Stimulated activated CD8-positive, alpha-beta memory T cell treated with anti-CD3 and anti-CD28 coated beads, Interleukin-12 subunit alpha, Interleukin-12 subunit beta, amount 100 ng/mL, for 4 hours (primary cell): ENCODE results near the gene CUL1.
"Not testable (repeated sequence)": the region's sequence is repeated elsewhere in the genome, so short reads cannot be mapped to it uniquely, and the experiment has no call there.

Source experiments
- DNase-seq: peaks from one replicate; pipeline ENCODE4 v3.0.0-alpha.2; 2020; ENCODE audit warnings: low read depth

The CUL1 gene

GRCh38 chr7:148697256-148698006 lies 1.3 kb upstream of the CUL1 start:
- peak; percentile 12 for DNase-seq

- DNase-seq = no peak
These were observed 701 bp upstream of the CUL1 start for GRCh38 chr7:148698007-148698396.

- peak; percentile 31 for DNase-seq
These were observed 500 bp downstream of the CUL1 start for GRCh38 chr7:148699024-148699781.

- DNase-seq = no peak
These were observed 1.3 kb downstream of the CUL1 start for GRCh38 chr7:148699782-148700629.

- DNase-seq = no peak
These were observed 2.0 kb downstream of the CUL1 start for GRCh38 chr7:148700661-148701064.

- DNase-seq = no peak
These were observed 2.7 kb downstream of the CUL1 start for GRCh38 chr7:148701414-148701813.

GRCh38 chr7:148702876-148703670 lies 4.4 kb downstream of the CUL1 start:
- no peak for DNase-seq

GRCh38 chr7:148703671-148703962 lies 4.9 kb downstream of the CUL1 start:
- not testable (repeated sequence) for DNase-seq

- DNase-seq = no peak
These were observed 5.5 kb downstream of the CUL1 start for GRCh38 chr7:148704189-148704588.

- DNase-seq = no peak
These were observed 6.3 kb downstream of the CUL1 start for GRCh38 chr7:148704970-148705369.

- DNase-seq = no peak
These were observed 7.7 kb downstream of the CUL1 start for GRCh38 chr7:148706368-148706767.

GRCh38 chr7:148708026-148708885 lies 9.6 kb downstream of the CUL1 start:
- DNase-seq = no peak

- no peak for DNase-seq
These were observed 10.3 kb downstream of the CUL1 start for GRCh38 chr7:148709014-148709413.

GRCh38 chr7:148710426-148710825 lies 11.7 kb downstream of the CUL1 start:
- DNase-seq = not testable (repeated sequence)

GRCh38 chr7:148711191-148712102 lies 12.7 kb downstream of the CUL1 start:
- DNase-seq = no peak

GRCh38 chr7:148712678-148713329 lies 14.1 kb downstream of the CUL1 start:
- DNase-seq = no peak

GRCh38 chr7:148714498-148714897 lies 15.8 kb downstream of the CUL1 start:
- DNase-seq = no peak

GRCh38 chr7:148715027-148715426 lies 16.3 kb downstream of the CUL1 start:
- no peak for DNase-seq

GRCh38 chr7:148717266-148717793 lies 18.6 kb downstream of the CUL1 start:
- no peak for DNase-seq
